Vagina (tissue), 2 donors: ENCODE measurements around the gene PROX1. TPM values are rescaled to one million over a fixed set of nuclear protein-coding genes. Genes with fewer than 3 reads are reported as not detected.
A peak's percentile ranks its signal among the peaks of the same experiment; 100 is the strongest.

ENCODE experiments used
- DNase-seq, 2 donors: peaks; one replicate each; pipeline ENCODE4 v3.0.0-alpha.2; 2017; ENCODE audit errors: extremely low spot score in 2 of 2
- H3K27ac ChIP-seq: fragments of 200-600 bp; sonication (generic); one replicate; pipeline ENCODE4 v1.5.1; 2019
- H3K27me3 ChIP-seq: fragments of 200-600 bp; sonication (generic); one replicate; pipeline ENCODE4 v1.5.1; 2019
- H3K36me3 ChIP-seq, 2 donors: fragments of 200-600 bp; sonication (generic); one replicate each; pipeline ENCODE4 v1.5.1; 2017 to 2019
- H3K4me1 ChIP-seq: fragments of 200-600 bp; sonication (generic); one replicate; pipeline ENCODE4 v1.5.1; 2019
- H3K4me3 ChIP-seq, 2 donors: fragments of 200-600 bp; sonication (generic); 1 replicate in 1 of 2; 2 replicates in 1 of 2; pipeline ENCODE4 v1.5.1; 2016 to 2019
- H3K9me3 ChIP-seq: fragments of 200-600 bp; sonication (generic); one replicate; pipeline ENCODE4 v1.5.1; 2019
- CTCF ChIP-seq, 3 experiments: fragments of 450-650 bp in 2 of 3; fragments of 200-600 bp in 1 of 3; sonication (generic) in 1 of 3; IDR thresholded peaks; one replicate each; pipeline ENCODE4 v1.5.1; 2017 to 2019; ENCODE audit warnings: antibody characterized with exemption in 3 of 3, mild to moderate bottlenecking in 2 of 3, moderate library complexity in 2 of 3
- POLR2A ChIP-seq, 2 donors: fragments of 450-650 bp; IDR thresholded peaks; one replicate each; pipeline ENCODE4 v1.6.1; 2017; ENCODE audit warnings: antibody characterized with exemption in 2 of 2, mild to moderate bottlenecking in 2 of 2, moderate library complexity in 2 of 2
- POLR2AphosphoS5 ChIP-seq, 2 donors: sonication (generic); formaldehyde crosslinking; IDR thresholded peaks; one replicate each; pipeline ENCODE4 v1.9.0; 2017; ENCODE audit warnings: antibody characterized with exemption in 2 of 2, mild to moderate bottlenecking in 2 of 2, low read depth in 1 of 2; ENCODE audit not compliant: insufficient read depth in 1 of 2
- intact Hi-C: fragments of 100-400 bp; cut with DNase I; formaldehyde crosslinking; loops from one replicate; pipeline ENCODE4 v1.15.1; 2023
- total RNA-seq: library from RNA; depleted of rRNA; stranded (reverse); fragments of >200 nt; gene quantifications from one replicate; pipeline ENCODE4 v1.2.3, GENCODE V29; 2016

The PROX1 gene
- total RNA-seq, 1 donor from 2014 or later, result 4.7 TPM

GRCh38 chr1:213986020-213986924 is 1.5 kb upstream of the PROX1 start:
- H3K27me3 ChIP-seq, result peaks cover 26% of the 10 kb centered on the region
- no peaks in the 10 kb centered on the region for H3K9me3 ChIP-seq
- intact Hi-C loops, result no loop called here
- no peak overlapping the region for H3K27ac ChIP-seq
- H3K4me3 ChIP-seq, result no peak overlapping the region
- H3K4me1 ChIP-seq, result peaks cover 50% of the 10 kb centered on the region
- DNase-seq, result no peak
- H3K36me3 ChIP-seq, result no peaks in the 10 kb centered on the region
- TF ChIP-seq POLR2AphosphoS5 (IDR thresholded peaks at IDR 0.05; ENCODE audit: insufficient read depth in 1 of 2, low read depth in 1 of 2) (no peak), POLR2A (IDR thresholded peaks at IDR 0.05) (no peak), CTCF (IDR thresholded peaks at IDR 0.05) (no peak)

DNA sequence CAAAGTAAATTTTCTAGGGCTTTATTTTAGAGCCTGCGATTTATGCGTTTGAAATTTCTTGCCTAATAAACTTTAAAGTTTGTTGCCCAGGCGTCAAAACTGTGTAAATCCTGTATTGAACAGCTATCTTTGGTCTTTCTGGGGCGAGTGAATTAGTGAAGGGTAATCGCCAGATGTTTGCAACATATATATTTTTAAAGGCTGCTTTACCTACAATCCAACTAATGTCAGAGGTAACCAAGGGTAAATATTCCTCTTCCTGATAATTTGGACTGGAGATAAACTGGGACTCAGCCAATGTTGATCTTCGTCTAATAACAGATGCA is 885 bp upstream of the PROX1 start:
- TF ChIP-seq POLR2A (IDR thresholded peaks at IDR 0.05), result no peak
- no peak for TF ChIP-seq CTCF (IDR thresholded peaks at IDR 0.05)
- TF ChIP-seq POLR2AphosphoS5 (IDR thresholded peaks at IDR 0.05; ENCODE audit: insufficient read depth in 1 of 2, low read depth in 1 of 2), result no peak
- Histone ChIP-seq H3K9me3 (no peaks in the 10 kb centered on the region), H3K4me1 (peaks cover 50% of the 10 kb centered on the region), H3K27me3 (peaks cover 26% of the 10 kb centered on the region), H3K27ac (peak overlapping the region; percentile 70), H3K36me3 (no peaks in the 10 kb centered on the region), H3K4me3 (peak overlapping the region; percentile 52 to 53)
- DNase-seq, result no peak
- intact Hi-C loops, result no loop called here

- intact Hi-C loops, result no loop called here
These were observed 299 bp upstream of the PROX1 start for GRCh38 chr1:213987422-213987926.

DNA sequence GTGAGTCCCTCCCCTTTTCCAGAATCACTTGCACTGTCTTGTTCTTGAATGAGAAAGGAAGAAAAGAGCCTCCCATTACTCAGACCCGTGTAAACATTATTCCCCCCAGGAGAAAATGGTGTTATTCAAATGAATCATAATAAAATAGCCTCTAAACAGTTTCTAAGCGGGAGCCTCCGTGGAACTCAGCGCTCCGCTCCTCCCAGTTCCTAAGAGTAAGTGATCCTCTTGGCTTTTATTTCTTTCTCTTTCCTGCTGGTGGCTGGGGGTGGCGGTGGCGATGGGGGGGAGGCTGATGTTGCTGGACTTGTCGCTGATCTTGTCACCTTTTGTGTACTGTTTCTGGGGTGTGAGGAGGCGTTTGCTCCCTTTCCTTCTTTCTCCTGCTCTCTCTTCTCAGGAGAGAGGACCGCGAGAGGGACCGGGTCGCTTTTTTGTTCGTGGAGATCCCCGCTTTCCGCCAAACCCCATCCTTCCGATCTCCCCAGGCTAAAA is 781 bp downstream of the PROX1 start:
- TF ChIP-seq POLR2A (IDR thresholded peaks at IDR 0.05) (no peak), POLR2AphosphoS5 (IDR thresholded peaks at IDR 0.05; ENCODE audit: insufficient read depth in 1 of 2, low read depth in 1 of 2) (no peak), CTCF (IDR thresholded peaks at IDR 0.05) (no peak)
- H3K36me3 ChIP-seq, result no peaks in the 10 kb centered on the region
- intact Hi-C loops, result no loop called here
- DNase-seq, result no peak
- peak overlapping the region; percentile 70 for H3K27ac ChIP-seq
- peaks cover 37% of the 10 kb centered on the region for H3K4me1 ChIP-seq
- H3K27me3 ChIP-seq, result peaks cover 14% of the 10 kb centered on the region
- H3K9me3 ChIP-seq, result no peaks in the 10 kb centered on the region
- H3K4me3 ChIP-seq, result peak overlapping the region; percentile 52 to 53

More at GRCh38 chr1:213987422-213987926, 299 bp upstream of the PROX1 start:
- DNase-seq, result no peak
- Histone ChIP-seq H3K9me3 (no peaks in the 10 kb centered on the region), H3K36me3 (no peaks in the 10 kb centered on the region), H3K4me1 (peaks cover 48% of the 10 kb centered on the region), H3K4me3 (peak overlapping the region; percentile 52 to 53), H3K27ac (peak overlapping the region; percentile 70), H3K27me3 (peaks cover 22% of the 10 kb centered on the region)
- TF ChIP-seq POLR2AphosphoS5 (IDR thresholded peaks at IDR 0.05; ENCODE audit: insufficient read depth in 1 of 2, low read depth in 1 of 2), result no peak
- no peak for TF ChIP-seq POLR2A (IDR thresholded peaks at IDR 0.05)
- no peak for TF ChIP-seq CTCF (IDR thresholded peaks at IDR 0.05)
